Prostate gland (tissue), 2 donors: ENCODE measurements around the gene RAPSN. TPM values are rescaled to one million over a fixed set of nuclear protein-coding genes. Genes with fewer than 3 reads are reported as not detected.

ENCODE experiments used
- DNase-seq: peaks from one replicate; pipeline ENCODE4 v3.0.0-alpha.2; 2019; ENCODE audit warnings: low spot score
- H3K27ac ChIP-seq, 2 donors: fragments of 200-600 bp; sonication (generic); 2 replicates each; pipeline ENCODE4 v1.5.1; 2017 to 2019
- H3K27me3 ChIP-seq: fragments of 200-600 bp; sonication (generic); replicated peaks from 2 replicates; pipeline ENCODE4 v1.5.1; 2019; ENCODE audit not compliant: insufficient read depth
- H3K36me3 ChIP-seq, 2 donors: fragments of 200-600 bp; sonication (generic); 1 replicate in 1 of 2; 2 replicates in 1 of 2; pipeline versions ENCODE4 v1.5.1 to v1.8.1; 2017 to 2019
- H3K4me1 ChIP-seq: fragments of 200-600 bp; sonication (generic); replicated peaks from 2 replicates; pipeline ENCODE4 v1.5.1; 2019
- H3K4me3 ChIP-seq, 2 donors: fragments of 200-600 bp; sonication (generic); 2 replicates each; pipeline ENCODE4 v1.5.1; 2017 to 2019
- H3K9me3 ChIP-seq: fragments of 200-600 bp; sonication (generic); 2 replicates; pipeline ENCODE4 v1.5.1; 2017
- POLR2A ChIP-seq: fragments of 450-650 bp; IDR thresholded peaks from one replicate; pipeline ENCODE4 v1.6.1; 2016; ENCODE audit warnings: antibody characterized with exemption, mild to moderate bottlenecking
- POLR2AphosphoS5 ChIP-seq: sonication (generic); formaldehyde crosslinking; IDR thresholded peaks from one replicate; pipeline ENCODE4 v1.6.1; 2017; ENCODE audit warnings: antibody characterized with exemption
- WGBS: methylation state at CpG from one replicate; pipeline ENCODE4 v1.1.5; 2018; 5-methylcytosine and 5-hydroxymethylcytosine counted together
- intact Hi-C: fragments of 100-400 bp; cut with DNase I; formaldehyde crosslinking; loops from one replicate; pipeline ENCODE4 v1.14.2; 2022
- total RNA-seq, 2 donors: library from RNA; depleted of rRNA; stranded (reverse); fragments of >200 nt; gene quantifications; one replicate each; pipeline ENCODE4 v1.1.0, GENCODE V29; 2016
- TF ChIP-seq, protein P1 (sequence below), 4 experiments: fragments of 200-600 bp in 2 of 4; fragments of 450-650 bp in 2 of 4; sonication (generic) in 2 of 4; IDR thresholded peaks; 1 replicate in 3 of 4; 2 replicates in 1 of 4; pipeline ENCODE4 v1.5.1; 2016 to 2019; ENCODE audit warnings: antibody characterized with exemption in 4 of 4, mild to moderate bottlenecking in 2 of 4, moderate library complexity in 2 of 4

RAPSN gene
- total RNA-seq, 2 donors from 2014 or later = 1.3 TPM; not detected in 1

DNA sequence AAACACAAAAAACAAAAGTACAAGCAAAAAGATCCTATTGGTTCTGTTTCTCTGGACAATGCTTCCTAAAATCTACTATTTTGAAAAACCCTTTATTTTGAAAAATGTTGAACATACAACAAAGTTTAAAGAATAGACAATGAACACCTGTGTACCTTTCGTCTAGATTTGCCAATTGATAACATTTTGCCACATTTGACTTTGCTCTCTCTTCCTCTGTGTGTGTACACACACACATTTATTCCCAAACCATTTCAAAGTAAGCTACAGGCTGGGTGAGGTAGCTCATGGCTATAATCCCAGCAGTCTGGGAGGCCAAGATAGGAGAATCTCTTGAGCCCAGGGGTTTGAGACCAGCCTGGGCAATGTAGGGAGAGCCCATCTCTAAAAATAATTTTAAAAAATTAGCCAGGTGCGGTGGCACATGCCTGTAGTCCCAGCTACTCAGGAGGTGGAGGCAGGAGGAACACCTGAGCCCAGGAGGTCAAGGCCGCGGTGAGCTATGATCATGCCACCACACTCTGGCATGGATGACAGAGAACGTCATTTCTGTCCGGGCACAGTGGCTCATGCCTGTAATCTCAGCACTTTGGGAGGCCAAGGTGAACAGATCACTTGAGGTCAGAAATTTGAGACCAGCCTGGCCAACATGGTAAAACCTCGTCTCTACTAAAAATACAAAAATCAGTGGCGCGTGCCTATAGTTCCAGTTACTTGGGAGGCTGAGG is 17.4 kb downstream of the RAPSN start:
- no peaks in the 10 kb centered on the region for H3K4me1 ChIP-seq
- no peaks in the 10 kb centered on the region for H3K27me3 ChIP-seq
- 88% methylated on average over 9 of the region's 9 CpGs for WGBS
- no peak for DNase-seq
- intact Hi-C loops = no loop called here
- H3K27ac ChIP-seq = no peak overlapping the region
- no peaks in the 10 kb centered on the region for H3K9me3 ChIP-seq
- no peak for TF ChIP-seq POLR2AphosphoS5
- no peak overlapping the region for H3K4me3 ChIP-seq
- H3K36me3 ChIP-seq = no peaks in the 10 kb centered on the region

DNA sequence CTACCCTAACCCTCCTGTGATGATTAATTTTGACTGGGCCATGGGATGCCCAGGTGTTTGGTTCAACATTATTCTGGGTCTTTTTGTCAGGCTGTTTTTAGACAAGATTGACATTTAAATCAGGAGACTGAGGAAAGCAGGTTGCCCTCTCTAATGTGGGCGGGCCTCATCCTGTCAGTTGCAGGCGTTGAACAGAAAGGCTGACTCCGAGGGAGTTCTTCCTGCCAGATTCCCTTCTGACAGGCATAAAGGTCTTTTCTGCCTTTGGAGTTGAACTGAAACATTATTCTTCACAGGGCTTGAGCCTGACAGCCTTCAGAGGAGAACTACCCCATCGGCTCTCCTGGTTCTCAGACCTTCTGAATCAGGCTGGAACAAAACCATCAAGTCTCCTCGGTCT is 18.4 kb downstream of the RAPSN start:
- TF ChIP-seq POLR2AphosphoS5 (no peak), POLR2A (no peak)
- TF ChIP-seq, protein P1, sequence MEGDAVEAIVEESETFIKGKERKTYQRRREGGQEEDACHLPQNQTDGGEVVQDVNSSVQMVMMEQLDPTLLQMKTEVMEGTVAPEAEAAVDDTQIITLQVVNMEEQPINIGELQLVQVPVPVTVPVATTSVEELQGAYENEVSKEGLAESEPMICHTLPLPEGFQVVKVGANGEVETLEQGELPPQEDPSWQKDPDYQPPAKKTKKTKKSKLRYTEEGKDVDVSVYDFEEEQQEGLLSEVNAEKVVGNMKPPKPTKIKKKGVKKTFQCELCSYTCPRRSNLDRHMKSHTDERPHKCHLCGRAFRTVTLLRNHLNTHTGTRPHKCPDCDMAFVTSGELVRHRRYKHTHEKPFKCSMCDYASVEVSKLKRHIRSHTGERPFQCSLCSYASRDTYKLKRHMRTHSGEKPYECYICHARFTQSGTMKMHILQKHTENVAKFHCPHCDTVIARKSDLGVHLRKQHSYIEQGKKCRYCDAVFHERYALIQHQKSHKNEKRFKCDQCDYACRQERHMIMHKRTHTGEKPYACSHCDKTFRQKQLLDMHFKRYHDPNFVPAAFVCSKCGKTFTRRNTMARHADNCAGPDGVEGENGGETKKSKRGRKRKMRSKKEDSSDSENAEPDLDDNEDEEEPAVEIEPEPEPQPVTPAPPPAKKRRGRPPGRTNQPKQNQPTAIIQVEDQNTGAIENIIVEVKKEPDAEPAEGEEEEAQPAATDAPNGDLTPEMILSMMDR (IDR thresholded peaks at IDR 0.05) = no peak
- no peaks in the 10 kb centered on the region for H3K36me3 ChIP-seq
- intact Hi-C loops = no loop called here
- H3K27ac ChIP-seq = no peak overlapping the region
- H3K27me3 ChIP-seq = no peaks in the 10 kb centered on the region
- H3K4me3 ChIP-seq = no peak overlapping the region
- peaks cover under 1% of the 10 kb centered on the region for H3K4me1 ChIP-seq
- no peaks in the 10 kb centered on the region for H3K9me3 ChIP-seq
- no peak for DNase-seq
- WGBS = 63% methylated on average over 5 of the region's 5 CpGs

DNA sequence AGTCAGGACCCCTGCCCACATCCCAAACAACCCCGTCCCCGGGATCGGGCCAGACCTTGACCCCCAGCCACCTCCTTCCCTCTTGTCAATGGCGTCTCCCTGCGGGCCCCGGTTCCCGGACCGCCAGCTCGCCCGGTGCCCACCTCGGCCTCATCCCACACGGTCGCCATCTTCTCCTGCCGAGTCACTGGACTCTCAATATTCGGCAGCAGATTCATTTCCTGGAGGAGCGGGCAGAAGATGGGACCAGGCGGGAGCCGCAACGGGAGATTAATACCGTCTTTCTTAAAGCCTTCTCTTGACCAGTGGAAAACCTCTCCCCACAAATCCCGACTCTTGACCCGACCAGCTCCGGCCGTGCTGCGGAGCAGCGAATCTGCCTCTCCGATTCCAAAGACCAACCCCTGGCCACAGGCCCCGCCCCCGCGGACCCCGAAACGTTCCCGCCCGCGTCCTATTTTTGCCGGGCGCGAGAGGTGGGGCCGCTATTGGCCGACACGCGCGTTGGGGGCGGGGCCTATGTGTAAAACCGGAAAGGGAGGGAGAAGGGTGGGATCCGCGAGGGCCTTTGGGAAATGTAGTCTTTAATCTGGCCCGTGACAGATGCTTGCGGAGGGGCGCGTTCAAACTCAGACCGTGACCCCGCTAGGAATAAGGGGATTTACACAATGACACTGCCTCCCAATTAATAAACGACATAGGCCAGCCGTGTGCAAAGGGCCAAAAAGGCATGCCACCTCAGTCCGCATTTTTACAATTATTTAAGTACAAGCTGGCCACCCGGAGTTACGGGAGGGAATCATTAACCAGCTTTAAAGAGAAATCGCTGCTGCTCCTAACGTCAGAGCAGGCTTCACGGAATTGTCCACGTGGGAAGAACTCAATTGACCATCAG is 22.6 kb downstream of the RAPSN start, which contains the start of gene PSMC3:
PSMC3 (minus strand) TSS at position 378 of the 895 bp plus-strand sequence; CDS start at position 218, 160 bp downstream.
- Histone ChIP-seq H3K4me3 (peak within 1 kb of the TSS; percentile 80 to 85), H3K4me1 (peaks cover 9% of the 10 kb centered on the region), H3K9me3 (no peaks in the 10 kb centered on the region), H3K27ac (peak within 1 kb of the TSS; percentile 84 to 91), H3K36me3 (peaks cover 0 to 13% of the 10 kb centered on the region in 2 donors), H3K27me3 (no peaks in the 10 kb centered on the region)
- TF ChIP-seq, protein P1 (IDR thresholded peaks at IDR 0.05) = no peak
- TF ChIP-seq POLR2A (peak; percentile 49), POLR2AphosphoS5 (peak; percentile 92)
- WGBS = under 1% methylated on average over 62 of the region's 62 CpGs
- intact Hi-C loops = loop anchor here (10.0 kb wide), 1 partner anchor 152 kb away; the partner anchor contains the start of gene MADD
- peak; percentile 98 for DNase-seq

DNA sequence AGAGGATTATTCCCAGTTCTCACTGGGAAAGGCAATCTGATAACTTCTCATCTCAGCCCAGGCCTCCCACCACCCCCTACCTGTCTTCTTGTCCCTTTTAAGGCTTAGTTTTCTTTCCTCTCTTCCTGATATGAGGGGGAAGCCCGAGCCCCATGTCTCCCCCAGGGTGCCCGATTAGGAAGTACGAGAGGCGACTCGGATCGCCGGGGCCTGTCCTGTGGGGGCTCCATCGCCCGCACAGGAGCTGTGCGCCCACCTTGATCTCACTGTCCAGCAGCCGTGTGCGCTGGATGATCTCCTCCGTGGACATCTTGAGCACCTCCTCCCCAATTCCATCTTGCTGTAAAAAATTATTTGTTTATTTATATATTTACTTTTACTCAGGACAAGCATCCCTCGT is 23.3 kb downstream of the RAPSN start:
- Histone ChIP-seq H3K4me1 (peaks cover 9% of the 10 kb centered on the region), H3K27ac (peak overlapping the region; percentile 84 to 91), H3K27me3 (no peaks in the 10 kb centered on the region), H3K36me3 (peaks cover 0 to 13% of the 10 kb centered on the region in 2 donors), H3K4me3 (peak overlapping the region; percentile 80 to 85), H3K9me3 (no peaks in the 10 kb centered on the region)
- under 1% methylated on average over 14 of the region's 14 CpGs for WGBS
- TF ChIP-seq POLR2A (no peak), POLR2AphosphoS5 (no peak)
- TF ChIP-seq, protein P1 (IDR thresholded peaks at IDR 0.05) = no peak
- no peak for DNase-seq
- intact Hi-C loops = loop anchor here (10.0 kb wide), 1 partner anchor 151 kb away; the partner anchor contains the start of gene MADD
